ENCODE data around the gene ZNF709.
A peak's percentile ranks its signal among the peaks of the same experiment; 100 is the strongest.
"Not testable (repeated sequence)": the region's sequence is repeated elsewhere in the genome, so short reads cannot be mapped to it uniquely, and the experiment has no call there.

ZNF709 gene

GRCh38 chr19:12482509-12482886 is 2.1 kb downstream of the ZNF709 start:
- no peak for DNase-seq (ENCODE audit: low read depth)
- no peak overlapping the region for H3K4me3 ChIP-seq (ENCODE audit: low read depth, low read length)

GRCh38 chr19:12481781-12482508 is 2.7 kb downstream of the ZNF709 start:
- no peak for TF ChIP-seq CTCF (IDR thresholded peaks at IDR 0.05; ENCODE audit: control insufficient read depth, extremely low read depth, insufficient read depth)
- no peak overlapping the region for H3K4me3 ChIP-seq (ENCODE audit: low read depth, low read length)
- no peak for DNase-seq (ENCODE audit: low read depth)

More at GRCh38 chr19:12482509-12482886, 2.1 kb downstream of the ZNF709 start:
- TF ChIP-seq CTCF (IDR thresholded peaks at IDR 0.05; ENCODE audit: control insufficient read depth, extremely low read depth, insufficient read depth): no peak

- TF ChIP-seq CTCF (IDR thresholded peaks at IDR 0.05; ENCODE audit: control insufficient read depth, extremely low read depth, insufficient read depth): no peak
- H3K4me3 ChIP-seq (ENCODE audit: low read depth, low read length): no peak overlapping the region
- no peak for DNase-seq (ENCODE audit: low read depth)
These were observed 6.2 kb downstream of the ZNF709 start for GRCh38 chr19:12478234-12478941.

- H3K4me3 ChIP-seq (ENCODE audit: low read depth, low read length): not testable (repeated sequence)
These were observed 17.0 kb downstream of the ZNF709 start for GRCh38 chr19:12467651-12468050.

GRCh38 chr19:12465211-12465610 is 19.4 kb downstream of the ZNF709 start:
- no peak overlapping the region for H3K4me3 ChIP-seq (ENCODE audit: low read depth, low read length)
- TF ChIP-seq CTCF (IDR thresholded peaks at IDR 0.05; ENCODE audit: control insufficient read depth, extremely low read depth, insufficient read depth): no peak
- DNase-seq (ENCODE audit: low read depth): no peak

More at GRCh38 chr19:12467651-12468050, 17.0 kb downstream of the ZNF709 start:
- not testable (repeated sequence) for DNase-seq (ENCODE audit: low read depth)

- H3K4me3 ChIP-seq (ENCODE audit: low read depth, low read length): no peak overlapping the region
- no peak for DNase-seq (ENCODE audit: low read depth)
- TF ChIP-seq CTCF (IDR thresholded peaks at IDR 0.05; ENCODE audit: control insufficient read depth, extremely low read depth, insufficient read depth): no peak
These were observed 19.8 kb downstream of the ZNF709 start for GRCh38 chr19:12464769-12465168.

GRCh38 chr19:12464139-12464538 is 20.5 kb downstream of the ZNF709 start:
- not testable (repeated sequence) for H3K4me3 ChIP-seq (ENCODE audit: low read depth, low read length); DNase-seq (ENCODE audit: low read depth)

GRCh38 chr19:12453495-12453894 is 31.1 kb downstream of the ZNF709 start:
- H3K4me3 ChIP-seq (ENCODE audit: low read depth, low read length): no peak overlapping the region
- peak; percentile 41 for DNase-seq (ENCODE audit: low read depth)
- no peak for TF ChIP-seq CTCF (IDR thresholded peaks at IDR 0.05; ENCODE audit: control insufficient read depth, extremely low read depth, insufficient read depth)
